SK-N-MC (cell line): ENCODE measurements around the gene FARP2.

ENCODE experiments used
- EZH2 ChIP-seq: fragments of 200-600 bp; sonication (generic); IDR thresholded peaks from one replicate; pipeline ENCODE4 v1.6.1; 2017; ENCODE audit warnings: antibody characterized with exemption
- FOXP2 ChIP-seq: optimal IDR thresholded peaks from 2 replicates; pipeline ENCODE3; 2011; ENCODE audit warnings: mild to moderate bottlenecking, moderate library complexity; ENCODE audit not compliant: insufficient read depth; ENCODE audit errors: extremely low read length, control extremely low read depth
- POLR2AphosphoS5 ChIP-seq: IDR thresholded peaks from 2 replicates; pipeline ENCODE4 v1.6.1; 2012; ENCODE audit warnings: mild to moderate bottlenecking, low read depth, low read length, borderline replicate concordance

DNA sequence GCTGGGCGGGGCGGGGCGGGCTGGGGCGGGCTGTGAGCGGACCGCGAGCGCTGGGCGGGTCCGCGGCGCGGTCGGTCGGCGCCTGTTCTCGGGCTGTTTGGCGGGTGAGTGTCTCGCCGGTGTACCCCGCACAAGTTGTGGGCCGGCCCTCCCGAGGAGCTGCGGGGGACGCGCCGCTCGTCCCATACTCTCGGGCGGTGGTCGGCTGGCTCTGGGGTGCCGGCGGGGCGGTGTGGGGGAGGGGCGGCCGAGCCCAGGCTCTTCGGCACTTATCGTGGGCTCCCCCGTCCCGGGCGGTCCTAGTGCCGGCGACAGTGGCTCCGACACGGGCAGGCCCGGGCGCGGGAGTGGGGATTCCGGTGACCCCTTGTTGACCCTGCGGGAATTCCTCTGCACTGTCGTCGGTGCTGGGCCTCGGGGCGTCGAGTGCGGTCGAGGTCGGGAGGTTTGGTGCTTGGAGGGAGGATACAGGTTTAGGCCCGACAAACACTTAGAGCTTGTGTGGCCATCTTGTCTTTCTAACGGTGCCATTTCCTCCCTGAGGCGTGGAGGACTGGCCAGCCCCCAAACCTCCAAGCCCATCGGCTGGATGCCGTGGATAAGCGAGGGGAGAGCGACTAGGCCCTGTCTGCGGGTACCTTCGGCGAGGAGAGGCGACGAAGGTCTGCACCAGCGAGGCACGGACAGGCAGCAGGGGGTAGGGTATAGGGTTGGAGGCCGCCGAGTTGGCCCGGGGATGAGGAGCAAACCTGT is 40.0 kb upstream of the FARP2 start, which contains the start of gene SEPTIN2:
- TF ChIP-seq POLR2AphosphoS5 (no peak), EZH2 (no peak), FOXP2 (no peak)
